Brain microvascular endothelial cell (primary cell): ENCODE data around the gene XPNPEP2.
A peak's percentile ranks its signal among the peaks of the same experiment; 100 is the strongest.

Experiments used
- DNase-seq: peaks from one replicate; pipeline ENCODE4 v3.0.0-alpha.2; 2020
- H3K27ac ChIP-seq: fragments of 250-450 bp; sonication (Bioruptor Pico); 2 replicates; pipeline ENCODE4 v1.5.1; 2020; ENCODE audit warnings: mild to moderate bottlenecking, moderate library complexity
- H3K27me3 ChIP-seq: fragments of 250-450 bp; sonication (Bioruptor Pico); replicated peaks from 2 replicates; pipeline ENCODE4 v1.5.1; 2020; ENCODE audit warnings: mild to moderate bottlenecking
- H3K36me3 ChIP-seq: fragments of 250-450 bp; sonication (Bioruptor Pico); replicated peaks from 2 replicates; pipeline ENCODE4 v1.5.1; 2020; ENCODE audit warnings: mild to moderate bottlenecking
- H3K4me3 ChIP-seq: 2 replicates; pipeline ENCODE4 v1.5.1; 2011; ENCODE audit warnings: low read depth, mild to moderate bottlenecking, control low read depth, low read length, moderate library complexity
- in situ Hi-C: cut with HindIII; loops from 2 replicates; pipeline ENCODE4 v1.10.0; 2017; ENCODE audit warnings: low sequenced_read_pairs, low pct_ligation_motif_present
- TF ChIP-seq, protein P1 (sequence below): IDR thresholded peaks from 2 replicates; pipeline ENCODE4 v1.5.1; 2011; ENCODE audit warnings: low read depth, mild to moderate bottlenecking, moderate library complexity, low read length, control low read depth, inconsistent platforms; ENCODE audit errors: missing control alignments

Gene XPNPEP2

DNA sequence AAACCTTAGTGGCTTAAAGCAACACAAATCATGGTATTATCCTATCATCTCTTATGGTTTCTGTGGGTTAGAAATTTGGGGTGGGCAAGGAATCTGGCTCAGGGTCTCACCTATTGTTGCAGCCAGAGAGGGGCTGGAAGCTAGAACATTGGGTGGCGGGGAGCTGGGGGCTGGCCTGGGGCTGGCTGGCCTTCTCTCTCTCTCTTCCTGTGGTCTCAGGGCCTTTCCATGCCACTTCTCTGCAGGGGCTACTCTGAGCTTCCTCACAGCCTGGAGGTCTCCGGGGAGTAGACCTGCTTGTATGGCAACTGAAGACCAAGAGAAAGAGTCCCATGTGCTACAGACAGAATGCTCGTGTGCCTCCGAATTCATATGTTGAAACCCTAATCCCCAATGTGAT is 10.7 kb upstream of the XPNPEP2 start:
- Histone ChIP-seq H3K4me3 (no peak overlapping the region), H3K36me3 (no peaks in the 10 kb centered on the region), H3K27me3 (no peaks in the 10 kb centered on the region), H3K27ac (no peak overlapping the region)
- in situ Hi-C loops, result no loop called here
- DNase-seq, result no peak
- TF ChIP-seq, protein P1, sequence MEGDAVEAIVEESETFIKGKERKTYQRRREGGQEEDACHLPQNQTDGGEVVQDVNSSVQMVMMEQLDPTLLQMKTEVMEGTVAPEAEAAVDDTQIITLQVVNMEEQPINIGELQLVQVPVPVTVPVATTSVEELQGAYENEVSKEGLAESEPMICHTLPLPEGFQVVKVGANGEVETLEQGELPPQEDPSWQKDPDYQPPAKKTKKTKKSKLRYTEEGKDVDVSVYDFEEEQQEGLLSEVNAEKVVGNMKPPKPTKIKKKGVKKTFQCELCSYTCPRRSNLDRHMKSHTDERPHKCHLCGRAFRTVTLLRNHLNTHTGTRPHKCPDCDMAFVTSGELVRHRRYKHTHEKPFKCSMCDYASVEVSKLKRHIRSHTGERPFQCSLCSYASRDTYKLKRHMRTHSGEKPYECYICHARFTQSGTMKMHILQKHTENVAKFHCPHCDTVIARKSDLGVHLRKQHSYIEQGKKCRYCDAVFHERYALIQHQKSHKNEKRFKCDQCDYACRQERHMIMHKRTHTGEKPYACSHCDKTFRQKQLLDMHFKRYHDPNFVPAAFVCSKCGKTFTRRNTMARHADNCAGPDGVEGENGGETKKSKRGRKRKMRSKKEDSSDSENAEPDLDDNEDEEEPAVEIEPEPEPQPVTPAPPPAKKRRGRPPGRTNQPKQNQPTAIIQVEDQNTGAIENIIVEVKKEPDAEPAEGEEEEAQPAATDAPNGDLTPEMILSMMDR, result no peak

DNA sequence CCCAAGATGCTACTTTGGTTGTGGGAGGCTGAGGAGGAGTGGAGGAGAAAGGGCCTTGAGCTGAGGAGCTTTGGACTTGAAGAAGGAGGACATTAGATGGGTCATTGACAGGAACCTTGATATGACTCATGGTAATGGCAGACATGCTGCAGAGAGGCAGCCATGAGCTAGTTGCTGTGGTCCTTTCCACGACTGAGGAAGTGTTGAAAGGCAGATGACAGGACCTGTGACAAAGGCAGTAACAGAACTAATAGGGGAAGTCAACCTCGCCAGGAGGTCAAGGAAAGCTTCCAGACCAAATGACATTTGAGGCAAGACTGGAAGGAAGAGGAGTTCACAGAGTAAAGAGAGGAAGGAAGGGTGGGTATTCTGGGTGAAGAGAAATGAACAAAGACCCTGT is 7.6 kb upstream of the XPNPEP2 start:
- Histone ChIP-seq H3K27ac (no peak overlapping the region), H3K27me3 (no peaks in the 10 kb centered on the region), H3K36me3 (no peaks in the 10 kb centered on the region), H3K4me3 (no peak overlapping the region)
- in situ Hi-C loops, result no loop called here
- TF ChIP-seq, protein P1, result no peak
- no peak for DNase-seq

DNA sequence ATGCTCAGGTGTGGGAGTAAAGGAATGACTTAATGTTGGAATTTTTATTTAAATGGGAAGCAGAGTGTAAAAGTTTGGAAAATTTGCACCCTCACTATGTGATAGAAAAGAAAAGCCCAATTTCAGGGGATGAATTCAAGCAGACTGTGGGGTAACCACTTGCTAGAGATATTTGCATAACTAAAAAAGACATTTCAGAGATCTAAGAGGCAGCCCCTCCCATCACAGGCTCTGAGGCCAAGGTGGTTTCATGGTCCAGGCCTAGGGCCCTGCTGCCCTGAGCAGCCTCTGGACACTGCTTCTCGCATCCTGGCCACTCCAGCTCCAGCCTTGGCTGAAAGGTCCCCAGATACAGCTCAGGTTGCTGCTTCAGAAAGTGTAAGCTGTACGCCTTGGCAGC is 5.9 kb upstream of the XPNPEP2 start:
- TF ChIP-seq, protein P1, result no peak
- Histone ChIP-seq H3K36me3 (no peaks in the 10 kb centered on the region), H3K27ac (no peak overlapping the region), H3K27me3 (no peaks in the 10 kb centered on the region), H3K4me3 (no peak overlapping the region)
- no peak for DNase-seq
- in situ Hi-C loops, result no loop called here

DNA sequence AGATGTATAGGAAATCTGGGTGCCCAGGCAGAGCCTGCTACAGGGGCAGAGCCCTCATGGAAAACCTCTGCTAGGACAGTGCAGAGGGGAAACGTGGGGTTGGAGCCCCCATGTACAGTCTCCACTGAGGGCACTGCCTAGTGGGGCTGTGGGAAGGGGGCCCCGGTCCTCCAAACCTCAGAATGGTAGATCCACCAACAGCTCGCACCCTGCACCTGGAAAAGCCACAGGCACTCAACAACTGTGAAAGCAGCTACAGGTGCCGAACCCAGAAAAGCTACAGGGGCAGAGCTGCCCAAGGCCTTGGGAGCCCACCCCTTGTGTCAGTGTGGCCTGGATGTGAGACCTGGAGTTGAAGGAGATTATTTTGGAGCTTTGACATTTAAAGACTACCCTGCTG is 5.4 kb upstream of the XPNPEP2 start:
- Histone ChIP-seq H3K36me3 (no peaks in the 10 kb centered on the region), H3K4me3 (no peak overlapping the region), H3K27me3 (no peaks in the 10 kb centered on the region), H3K27ac (no peak overlapping the region)
- in situ Hi-C loops, result no loop called here
- TF ChIP-seq, protein P1, result no peak
- DNase-seq, result no peak

DNA sequence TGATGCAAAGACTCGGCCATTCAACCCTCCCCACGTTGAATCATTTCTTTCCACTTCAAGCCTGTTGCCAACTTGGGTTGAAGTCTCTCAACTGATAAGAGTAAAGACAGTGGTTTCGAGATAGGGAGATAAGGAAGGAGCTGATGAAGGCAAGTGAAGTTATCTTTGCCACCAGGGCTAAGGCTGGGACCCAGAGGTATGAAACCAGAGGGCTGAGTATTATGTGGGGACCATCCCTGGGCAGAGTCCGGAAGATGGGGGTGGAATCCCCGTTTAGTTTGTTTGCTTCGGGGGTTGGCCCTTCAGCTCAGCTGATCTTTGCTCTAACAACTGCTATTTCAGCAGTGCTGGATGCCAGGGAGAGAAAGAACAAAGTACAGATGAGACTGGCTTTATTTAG is 2.3 kb upstream of the XPNPEP2 start:
- no peak overlapping the region for H3K4me3 ChIP-seq
- H3K27ac ChIP-seq, result no peak overlapping the region
- DNase-seq, result no peak
- TF ChIP-seq, protein P1, result no peak
- H3K27me3 ChIP-seq, result no peaks in the 10 kb centered on the region
- no peaks in the 10 kb centered on the region for H3K36me3 ChIP-seq
- in situ Hi-C loops, result no loop called here

DNA sequence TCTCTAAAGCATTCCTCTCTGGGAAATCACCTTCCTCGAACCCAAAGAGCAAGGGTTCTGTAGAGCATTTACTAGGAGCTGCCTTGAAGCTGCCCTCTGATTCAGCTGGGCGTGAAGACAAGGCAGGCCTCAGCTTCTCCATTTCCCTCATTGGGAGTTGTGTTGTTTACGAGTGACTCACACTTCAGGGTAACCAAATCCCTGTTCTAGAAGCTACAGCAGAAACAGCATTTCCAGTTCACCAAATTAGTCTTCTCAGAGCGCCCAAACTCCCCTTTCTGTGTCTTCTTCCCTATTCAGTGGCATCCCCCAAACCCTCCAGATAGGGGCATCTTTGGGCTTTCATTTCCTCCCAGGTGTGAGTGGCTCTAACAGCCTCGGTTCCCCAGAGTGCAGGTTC is 863 bp upstream of the XPNPEP2 start:
- H3K27ac ChIP-seq, result no peak overlapping the region
- no peaks in the 10 kb centered on the region for H3K27me3 ChIP-seq
- no peak overlapping the region for H3K4me3 ChIP-seq
- no peaks in the 10 kb centered on the region for H3K36me3 ChIP-seq
- peak; percentile 21 for DNase-seq
- TF ChIP-seq, protein P1, result no peak
- in situ Hi-C loops, result no loop called here
